Mucosa of descending colon (tissue), 3 donors: ENCODE measurements around the gene GNAT3. TPM values are rescaled to one million over a fixed set of nuclear protein-coding genes. Genes with fewer than 3 reads are reported as not detected.

ENCODE experiments used
- ATAC-seq: fragments of 200-7000 bp; cut with Tn5 transposase; one replicate; pipeline ENCODE4 v1.9.1; 2020; ENCODE audit warnings: mild to moderate bottlenecking, moderate library complexity
- DNase-seq, 3 donors: peaks; one replicate each; pipeline ENCODE4 v3.0.0-alpha.2; 2020
- H3K36me3 ChIP-seq: fragments of 200-600 bp; one replicate; pipeline ENCODE4 v1.8.0; 2021; ENCODE audit warnings: low read depth, mild to moderate bottlenecking
- H3K4me1 ChIP-seq: fragments of 200-600 bp; one replicate; pipeline ENCODE4 v1.8.0; 2021; ENCODE audit warnings: low read depth, mild to moderate bottlenecking
- H3K4me3 ChIP-seq: fragments of 200-600 bp; one replicate; pipeline ENCODE4 v1.8.0; 2021; ENCODE audit warnings: mild to moderate bottlenecking
- H3K9me3 ChIP-seq: fragments of 200-600 bp; one replicate; pipeline ENCODE4 v1.8.0; 2021; ENCODE audit warnings: mild to moderate bottlenecking
- intact Hi-C, 2 donors: fragments of 100-400 bp; cut with DNase I in 1 of 2; cut with micrococcal nuclease in 1 of 2; formaldehyde crosslinking; loops; one replicate each; pipeline versions ENCODE4 v1.11.0 to v1.11.1; 2022; cut with DNase I, micrococcal nuclease
- total RNA-seq, 3 donors: library from RNA; stranded (reverse); fragmentation: NEBNext Ultra II Directional in 2 of 3; extraction: Animal tissue kit (Norgen Biotek cat#: 25700) in 2 of 3; gene quantifications; one replicate each; pipeline versions ENCODE4 v1.2.1 to v1.2.4, GENCODE V29; 2021 to 2023
- TF ChIP-seq, protein P1 (sequence below): fragments of 200-600 bp; IDR thresholded peaks from one replicate; pipeline ENCODE4 v1.8.0; 2022; ENCODE audit warnings: antibody characterized with exemption, mild to moderate bottlenecking
- donor health status: DM: no; HTN: no; CAD: no; lungs with moderate emphysema.
- donor health status: DM: no; HTN: no; CAD: no.
- donor health status: DM: no; HTN: yes; CAD: no.

Gene GNAT3
- total RNA-seq, 3 donors from 2014 or later, result not detected

- no peak for ATAC-seq
- no peaks in the 10 kb centered on the region for H3K4me1 ChIP-seq
- TF ChIP-seq, protein P1, sequence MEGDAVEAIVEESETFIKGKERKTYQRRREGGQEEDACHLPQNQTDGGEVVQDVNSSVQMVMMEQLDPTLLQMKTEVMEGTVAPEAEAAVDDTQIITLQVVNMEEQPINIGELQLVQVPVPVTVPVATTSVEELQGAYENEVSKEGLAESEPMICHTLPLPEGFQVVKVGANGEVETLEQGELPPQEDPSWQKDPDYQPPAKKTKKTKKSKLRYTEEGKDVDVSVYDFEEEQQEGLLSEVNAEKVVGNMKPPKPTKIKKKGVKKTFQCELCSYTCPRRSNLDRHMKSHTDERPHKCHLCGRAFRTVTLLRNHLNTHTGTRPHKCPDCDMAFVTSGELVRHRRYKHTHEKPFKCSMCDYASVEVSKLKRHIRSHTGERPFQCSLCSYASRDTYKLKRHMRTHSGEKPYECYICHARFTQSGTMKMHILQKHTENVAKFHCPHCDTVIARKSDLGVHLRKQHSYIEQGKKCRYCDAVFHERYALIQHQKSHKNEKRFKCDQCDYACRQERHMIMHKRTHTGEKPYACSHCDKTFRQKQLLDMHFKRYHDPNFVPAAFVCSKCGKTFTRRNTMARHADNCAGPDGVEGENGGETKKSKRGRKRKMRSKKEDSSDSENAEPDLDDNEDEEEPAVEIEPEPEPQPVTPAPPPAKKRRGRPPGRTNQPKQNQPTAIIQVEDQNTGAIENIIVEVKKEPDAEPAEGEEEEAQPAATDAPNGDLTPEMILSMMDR, result no peak
Measured at GRCh38 chr7:80500325-80500724, 11.5 kb downstream of the GNAT3 start.

GRCh38 chr7:80499350-80499953 lies 12.4 kb downstream of the GNAT3 start:
- ATAC-seq (no peak), DNase-seq (no peak)
- H3K4me1 ChIP-seq, result no peaks in the 10 kb centered on the region
- TF ChIP-seq, protein P1, result no peak
- intact Hi-C loops, result no loop called here
- H3K4me3 ChIP-seq, result no peak overlapping the region
- no peaks in the 10 kb centered on the region for H3K36me3 ChIP-seq
- H3K9me3 ChIP-seq, result no peaks in the 10 kb centered on the region

More at GRCh38 chr7:80500325-80500724, 11.5 kb downstream of the GNAT3 start:
- DNase-seq, result no peak
- Histone ChIP-seq H3K9me3 (no peaks in the 10 kb centered on the region), H3K4me3 (no peak overlapping the region), H3K36me3 (no peaks in the 10 kb centered on the region)
- intact Hi-C loops, result no loop called here

GRCh38 chr7:80498481-80499349 lies 13.1 kb downstream of the GNAT3 start:
- intact Hi-C loops, result no loop called here
- TF ChIP-seq, protein P1, result no peak
- H3K4me3 ChIP-seq, result no peak overlapping the region
- DNase-seq (no peak), ATAC-seq (no peak)
- no peaks in the 10 kb centered on the region for H3K4me1 ChIP-seq
- no peaks in the 10 kb centered on the region for H3K36me3 ChIP-seq
- no peaks in the 10 kb centered on the region for H3K9me3 ChIP-seq

DNA sequence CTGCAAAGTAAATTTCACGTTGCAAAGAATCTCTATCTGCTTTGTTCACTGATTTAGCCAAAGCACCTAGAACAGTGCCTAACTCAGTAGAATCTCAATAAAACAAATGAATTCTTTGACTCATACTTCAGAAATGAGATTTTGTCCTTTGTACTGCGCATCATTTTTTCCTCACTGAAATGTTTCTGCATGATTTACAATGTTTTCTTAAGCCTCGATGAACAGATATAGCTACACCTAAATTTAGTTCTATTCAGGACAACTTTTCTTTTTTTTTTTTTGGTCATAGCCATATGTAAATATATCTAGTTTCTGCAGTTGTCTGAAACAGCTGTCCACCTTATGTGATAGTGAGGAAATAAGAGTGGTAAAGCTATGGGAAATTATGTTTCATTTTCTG lies 15.3 kb downstream of the GNAT3 start:
- no peaks in the 10 kb centered on the region for H3K4me1 ChIP-seq
- no peak for ATAC-seq

DNA sequence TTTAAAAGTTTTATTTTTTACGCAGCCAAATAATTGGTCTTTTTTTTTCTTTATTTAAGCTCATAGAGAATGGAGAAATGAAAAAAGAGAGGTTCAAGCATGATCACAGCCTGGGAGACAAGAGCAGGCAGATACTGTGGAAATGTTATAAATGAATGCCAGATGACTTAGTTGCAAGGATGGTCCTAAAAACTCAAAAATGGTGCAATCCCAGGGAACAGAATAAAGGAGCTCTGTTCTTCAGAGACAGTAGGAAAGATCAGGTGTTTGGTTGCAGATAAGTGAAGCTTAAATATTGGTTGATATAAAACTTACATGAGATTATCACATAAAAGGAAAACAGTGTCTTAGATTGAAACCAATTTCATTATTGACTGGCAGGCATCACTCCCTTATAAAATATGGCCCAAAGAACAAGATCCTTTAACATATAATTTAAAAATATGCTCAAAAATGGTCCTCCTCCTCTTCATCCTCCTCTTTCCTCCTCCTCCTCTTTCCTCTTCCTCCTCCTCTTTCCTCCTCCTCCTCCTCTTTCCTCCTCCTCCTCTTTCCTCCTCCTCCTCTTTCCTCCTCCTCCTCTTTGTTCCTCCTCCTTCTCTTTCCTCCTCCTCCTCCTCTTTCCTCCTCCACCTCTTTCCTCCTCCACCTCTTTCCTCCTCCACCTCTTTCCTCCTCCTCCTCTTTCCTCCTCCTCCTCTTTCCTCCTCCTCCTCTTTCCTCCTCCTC lies 18.6 kb downstream of the GNAT3 start:
- no peaks in the 10 kb centered on the region for H3K9me3 ChIP-seq
- ATAC-seq, result no peak
- H3K4me3 ChIP-seq, result no peak overlapping the region
- no peak for DNase-seq
- TF ChIP-seq, protein P1, result no peak
- no peaks in the 10 kb centered on the region for H3K4me1 ChIP-seq
- intact Hi-C loops, result no loop called here
- no peaks in the 10 kb centered on the region for H3K36me3 ChIP-seq

More for the DNA sequence above, 15.3 kb downstream of the GNAT3 start:
- TF ChIP-seq, protein P1, result no peak
- DNase-seq, result no peak
- H3K4me3 ChIP-seq, result no peak overlapping the region
- intact Hi-C loops, result no loop called here
- H3K9me3 ChIP-seq, result no peaks in the 10 kb centered on the region
- no peaks in the 10 kb centered on the region for H3K36me3 ChIP-seq
